ENCODE results near the gene ZNF74. TPM values are rescaled to one million over a fixed set of nuclear protein-coding genes. Genes with fewer than 3 reads are reported as not detected.
"Not testable (repeated sequence)": the region's sequence is repeated elsewhere in the genome, so short reads cannot be mapped to it uniquely, and the experiment has no call there.

The ZNF74 gene
- polyA plus RNA-seq, 3 donors = 1.9 to 4.8 (median 1.9) TPM

GRCh38 chr22:20414059-20414440 is 20.1 kb downstream of the ZNF74 start:
- no peaks in the 10 kb centered on the region for H3K36me3 Mint-ChIP-seq

GRCh38 chr22:20414450-20414849 is 20.5 kb downstream of the ZNF74 start:
- Mint-ChIP-seq H3K36me3 (no peaks in the 10 kb centered on the region), H3K27me3 (ENCODE audit: low read depth in 3 of 3) (peaks cover 6 to 8% (median 6%) of the 10 kb centered on the region in 3 donors), H3K4me3 (no peak overlapping the region), H3K4me1 (peaks cover 14% of the 10 kb centered on the region), H3K27ac (no peak overlapping the region), H3K9me3 (no peaks in the 10 kb centered on the region)
- no peak overlapping the region for H3K4me3 ChIP-seq (replicated peaks in 1 of 3; ENCODE audit: low read depth in 2 of 3, low read length in 3 of 3)
- H4K20me1 ChIP-seq (ENCODE audit: insufficient read depth, low read length) = no peaks in the 10 kb centered on the region
- H3K4me2 ChIP-seq (replicated peaks; ENCODE audit: extremely low read depth, low read length, poor library complexity, severe bottlenecking) = no peak overlapping the region
- TF ChIP-seq CTCF (IDR thresholded peaks at IDR 0.05) = no peak
- intact Hi-C loops (cut with micrococcal nuclease) = no loop called here
- H3K79me2 ChIP-seq (ENCODE audit: insufficient read depth, low read length) = no peaks in the 10 kb centered on the region
- peaks cover 5 to 9% of the 10 kb centered on the region in 2 donors for H3K4me1 ChIP-seq (ENCODE audit: control insufficient read depth in 1 of 2, insufficient read depth in 2 of 2, low read length in 2 of 2)
- no CpG with 5 or more reads among the region's 3 CpGs for WGBS (ENCODE audit: insufficient coverage)
- no peak overlapping the region for H3K27ac ChIP-seq (ENCODE audit: low read depth in 1 of 2, low read length in 2 of 2)
- no peak for DNase-seq
- no peaks in the 10 kb centered on the region for H3K36me3 ChIP-seq (replicated peaks in 1 of 2; ENCODE audit: control insufficient read depth in 1 of 2, insufficient read depth in 2 of 2, low read length in 2 of 2)
- H3K9me3 ChIP-seq (replicated peaks in 1 of 2; ENCODE audit: control insufficient read depth in 1 of 2, insufficient read depth in 1 of 2, low read length in 2 of 2) = no peaks in the 10 kb centered on the region
- H3K9ac ChIP-seq (ENCODE audit: insufficient read depth, low read length, poor library complexity, severe bottlenecking) = no peak overlapping the region
- no peaks in the 10 kb centered on the region for H3K27me3 ChIP-seq (ENCODE audit: control insufficient read depth in 2 of 2, insufficient read depth in 2 of 2, low read length in 2 of 2)
- H2AFZ ChIP-seq (ENCODE audit: insufficient read depth, low read depth, low read length, poor library complexity, severe bottlenecking) = no peak overlapping the region

More at GRCh38 chr22:20414059-20414440, 20.1 kb downstream of the ZNF74 start:
- Histone ChIP-seq H3K9me3 (replicated peaks in 1 of 2; ENCODE audit: control insufficient read depth in 1 of 2, insufficient read depth in 1 of 2, low read length in 2 of 2) (no peaks in the 10 kb centered on the region), H2AFZ (ENCODE audit: insufficient read depth, low read depth, low read length, poor library complexity, severe bottlenecking) (no peak overlapping the region), H3K9ac (ENCODE audit: insufficient read depth, low read length, poor library complexity, severe bottlenecking) (no peak overlapping the region), H3K4me1 (ENCODE audit: control insufficient read depth in 1 of 2, insufficient read depth in 2 of 2, low read length in 2 of 2) (peaks cover 5 to 9% of the 10 kb centered on the region in 2 donors), H3K27me3 (ENCODE audit: control insufficient read depth in 2 of 2, insufficient read depth in 2 of 2, low read length in 2 of 2) (no peaks in the 10 kb centered on the region), H3K4me3 (replicated peaks in 1 of 3; ENCODE audit: low read depth in 2 of 3, low read length in 3 of 3) (no peak overlapping the region), H3K27ac (ENCODE audit: low read depth in 1 of 2, low read length in 2 of 2) (no peak overlapping the region), H3K4me2 (replicated peaks; ENCODE audit: extremely low read depth, low read length, poor library complexity, severe bottlenecking) (no peak overlapping the region), H3K79me2 (ENCODE audit: insufficient read depth, low read length) (no peaks in the 10 kb centered on the region), H3K36me3 (replicated peaks in 1 of 2; ENCODE audit: control insufficient read depth in 1 of 2, insufficient read depth in 2 of 2, low read length in 2 of 2) (no peaks in the 10 kb centered on the region), H4K20me1 (ENCODE audit: insufficient read depth, low read length) (no peaks in the 10 kb centered on the region)
- TF ChIP-seq CTCF (IDR thresholded peaks at IDR 0.05) = no peak
- Mint-ChIP-seq H3K27me3 (ENCODE audit: low read depth in 3 of 3) (peaks cover 4 to 8% (median 6%) of the 10 kb centered on the region in 3 donors), H3K4me1 (peaks cover 14% of the 10 kb centered on the region), H3K4me3 (no peak overlapping the region), H3K9me3 (no peaks in the 10 kb centered on the region), H3K27ac (no peak overlapping the region)
- 84% methylated on average over 4 of the region's 5 CpGs for WGBS (ENCODE audit: insufficient coverage)
- intact Hi-C loops (cut with micrococcal nuclease) = no loop called here
- DNase-seq = no peak

- H3K4me3 ChIP-seq (replicated peaks in 1 of 3; ENCODE audit: low read depth in 2 of 3, low read length in 3 of 3); H3K4me1 ChIP-seq (ENCODE audit: control insufficient read depth in 1 of 2, insufficient read depth in 2 of 2, low read length in 2 of 2); H3K9me3 Mint-ChIP-seq; H3K27me3 Mint-ChIP-seq (ENCODE audit: low read depth in 3 of 3); H3K36me3 Mint-ChIP-seq; H3K9ac ChIP-seq (ENCODE audit: insufficient read depth, low read length, poor library complexity, severe bottlenecking); H3K4me3 Mint-ChIP-seq; H4K20me1 ChIP-seq (ENCODE audit: insufficient read depth, low read length); H3K36me3 ChIP-seq (replicated peaks in 1 of 2; ENCODE audit: control insufficient read depth in 1 of 2, insufficient read depth in 2 of 2, low read length in 2 of 2); H3K4me2 ChIP-seq (replicated peaks; ENCODE audit: extremely low read depth, low read length, poor library complexity, severe bottlenecking); H3K27ac Mint-ChIP-seq; H3K27me3 ChIP-seq (ENCODE audit: control insufficient read depth in 2 of 2, insufficient read depth in 2 of 2, low read length in 2 of 2); intact Hi-C loops (cut with micrococcal nuclease); DNase-seq; H3K27ac ChIP-seq (ENCODE audit: low read depth in 1 of 2, low read length in 2 of 2); H2AFZ ChIP-seq (ENCODE audit: insufficient read depth, low read depth, low read length, poor library complexity, severe bottlenecking); H3K9me3 ChIP-seq (replicated peaks in 1 of 2; ENCODE audit: control insufficient read depth in 1 of 2, insufficient read depth in 1 of 2, low read length in 2 of 2); H3K79me2 ChIP-seq (ENCODE audit: insufficient read depth, low read length): not testable (repeated sequence)
- peaks cover 14% of the 10 kb centered on the region for H3K4me1 Mint-ChIP-seq
- WGBS (ENCODE audit: insufficient coverage) = no CpG with 5 or more reads among the region's 3 CpGs
These were observed 21.3 kb downstream of the ZNF74 start for GRCh38 chr22:20415241-20415640.
